Activated T-cell treated with anti-CD3 and anti-CD28 coated beads, Interleukin-2, amount 50 U/mL, for 4 hours (primary cell): ENCODE data around the gene PRR29. TPM values are rescaled to one million over a fixed set of nuclear protein-coding genes. Genes with fewer than 3 reads are reported as not detected.

ENCODE experiments used
- ATAC-seq, 2 donors: fragments of 200-7000 bp; cut with Tn5 transposase; one replicate each; pipeline ENCODE4 v1.10.0; 2021
- DNase-seq: peaks from one replicate; pipeline ENCODE4 v3.0.0-alpha.2; 2020
- H3K27me3 Mint-ChIP-seq: one replicate; pipeline ENCODE4 v1.8.0; 2021; ENCODE audit warnings: low read depth, mixed read lengths
- H3K36me3 Mint-ChIP-seq: one replicate; pipeline ENCODE4 v1.8.0; 2022; ENCODE audit warnings: mixed read lengths; ENCODE audit not compliant: insufficient read depth
- H3K4me1 Mint-ChIP-seq: one replicate; pipeline ENCODE4 v1.8.0; 2021; ENCODE audit warnings: low read depth, mixed read lengths
- H3K4me3 Mint-ChIP-seq: one replicate; pipeline ENCODE4 v1.8.0; 2021; ENCODE audit warnings: mild to moderate bottlenecking, moderate library complexity, mixed read lengths
- H3K9me3 Mint-ChIP-seq: one replicate; pipeline ENCODE4 v1.8.0; 2021; ENCODE audit warnings: mixed read lengths
- total RNA-seq, 3 donors: library from RNA; stranded (reverse); gene quantifications; one replicate each; pipeline ENCODE4 v1.2.1, GENCODE V29; 2021

PRR29 gene
- total RNA-seq, 3 donors from 2014 or later: 0.16 TPM; not detected in 2

GRCh38 chr17:63984651-63985386, 13.3 kb upstream of the PRR29 start:
- Mint-ChIP-seq H3K27me3 (no peaks in the 10 kb centered on the region), H3K4me3 (no peak overlapping the region), H3K9me3 (peaks cover 12% of the 10 kb centered on the region), H3K4me1 (peaks cover 21% of the 10 kb centered on the region), H3K36me3 (no peaks in the 10 kb centered on the region)
- DNase-seq (peak; percentile 49), ATAC-seq (peak; percentile 94)

GRCh38 chr17:63985387-63986140, 12.6 kb upstream of the PRR29 start:
- no peaks in the 10 kb centered on the region for H3K36me3 Mint-ChIP-seq
- no peaks in the 10 kb centered on the region for H3K27me3 Mint-ChIP-seq
- DNase-seq (no peak), ATAC-seq (peak; percentile 16 to 22)
- H3K4me1 Mint-ChIP-seq: peaks cover 28% of the 10 kb centered on the region
- H3K9me3 Mint-ChIP-seq: peaks cover 12% of the 10 kb centered on the region
- no peak overlapping the region for H3K4me3 Mint-ChIP-seq

DNA sequence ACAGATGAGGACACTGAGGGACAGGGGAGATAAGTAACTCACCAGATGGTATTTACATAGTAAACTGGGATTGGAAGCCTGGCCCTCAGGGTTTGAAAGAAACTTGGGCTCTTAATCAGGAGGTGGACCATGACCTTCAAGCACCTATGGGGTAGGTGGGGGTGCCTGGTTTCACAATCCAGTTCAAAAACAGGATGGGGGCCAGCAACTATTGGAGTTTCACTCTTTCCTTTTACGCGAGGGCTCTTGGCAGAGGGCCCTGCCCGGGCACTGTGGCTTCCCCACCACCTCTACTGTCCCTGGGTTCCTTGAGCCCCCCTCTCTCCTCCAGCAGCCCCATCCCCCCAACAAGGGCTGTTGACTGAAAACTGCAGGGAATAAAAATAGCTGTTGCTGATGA, 11.3 kb upstream of the PRR29 start:
- DNase-seq (no peak), ATAC-seq (no peak)
- Mint-ChIP-seq H3K4me3 (no peak overlapping the region), H3K4me1 (peaks cover 37% of the 10 kb centered on the region), H3K36me3 (no peaks in the 10 kb centered on the region), H3K9me3 (peaks cover 10% of the 10 kb centered on the region), H3K27me3 (no peaks in the 10 kb centered on the region)

DNA sequence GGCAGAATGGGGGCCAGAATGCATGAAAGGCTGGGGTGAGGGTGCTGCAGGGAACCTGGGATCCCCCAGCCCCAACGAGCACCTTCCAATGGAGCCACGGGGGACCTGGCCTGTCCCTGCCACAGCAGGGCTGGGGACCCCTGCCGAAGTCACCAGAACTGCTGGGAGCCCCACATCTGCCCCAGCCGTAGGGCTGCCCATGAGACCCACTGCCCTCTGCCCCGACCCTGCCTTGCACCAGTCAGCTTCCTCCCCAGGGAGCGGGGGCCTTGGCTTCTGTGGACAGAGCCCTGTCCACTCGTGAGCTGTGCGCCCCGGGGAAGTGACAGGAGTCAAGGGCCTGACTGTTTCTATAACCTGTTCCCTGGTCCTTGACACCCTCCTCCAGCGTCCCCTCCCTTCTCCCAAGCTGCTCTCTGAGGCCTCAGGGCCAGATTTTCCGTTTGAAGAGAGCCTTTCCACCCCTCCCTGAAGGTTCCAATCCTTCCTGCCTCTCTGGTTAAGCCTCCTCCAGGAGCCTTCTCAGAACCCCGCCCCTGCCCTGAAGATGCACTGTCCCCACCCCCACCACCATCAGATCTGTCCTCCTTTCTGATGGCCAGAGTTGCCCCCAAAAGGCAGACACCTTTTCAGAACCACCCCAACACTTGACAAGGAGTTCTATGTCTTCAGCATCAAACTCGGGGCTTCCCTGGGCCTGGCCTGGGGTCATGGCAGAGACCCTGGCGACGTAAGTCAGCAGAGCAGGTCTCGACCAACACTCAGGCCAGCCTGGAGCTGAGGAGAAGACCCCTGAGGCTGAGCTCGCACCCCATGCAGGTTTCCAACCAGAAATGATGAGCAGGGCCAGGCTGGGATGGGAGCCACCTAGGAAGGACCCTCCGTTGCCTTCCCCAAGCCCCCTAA, 10.7 kb upstream of the PRR29 start:
- no peak for DNase-seq
- Mint-ChIP-seq H3K27me3 (no peaks in the 10 kb centered on the region), H3K9me3 (peaks cover 5% of the 10 kb centered on the region), H3K36me3 (no peaks in the 10 kb centered on the region), H3K4me3 (no peak overlapping the region), H3K4me1 (peaks cover 44% of the 10 kb centered on the region)
- no peak for ATAC-seq

DNA sequence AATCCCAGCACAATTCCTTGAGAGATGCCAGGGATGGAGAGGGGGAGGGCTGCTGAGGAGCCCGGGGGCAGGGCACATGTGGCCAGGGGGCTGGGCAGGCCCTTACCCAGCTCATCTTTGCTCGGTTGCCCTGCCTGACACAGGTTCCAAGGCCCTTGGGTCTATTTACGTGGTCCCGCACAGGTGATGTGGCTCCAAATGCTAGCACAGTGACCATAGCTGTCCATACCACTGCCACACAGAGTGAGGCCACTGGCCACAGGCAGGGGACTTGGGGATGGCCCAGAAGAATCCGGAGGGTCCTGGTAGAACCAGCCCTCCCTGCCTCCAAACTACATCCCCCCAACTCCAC, 10.0 kb upstream of the PRR29 start:
- Mint-ChIP-seq H3K4me1 (peaks cover 47% of the 10 kb centered on the region), H3K9me3 (no peaks in the 10 kb centered on the region), H3K27me3 (no peaks in the 10 kb centered on the region), H3K36me3 (no peaks in the 10 kb centered on the region), H3K4me3 (no peak overlapping the region)
- DNase-seq (no peak), ATAC-seq (no peak)

- no peaks in the 10 kb centered on the region for H3K9me3 Mint-ChIP-seq
- no peak overlapping the region for H3K4me3 Mint-ChIP-seq
- H3K36me3 Mint-ChIP-seq: no peaks in the 10 kb centered on the region
- H3K27me3 Mint-ChIP-seq: no peaks in the 10 kb centered on the region
- peaks cover 54% of the 10 kb centered on the region for H3K4me1 Mint-ChIP-seq
- DNase-seq: no peak
- ATAC-seq: no peak
Observed at GRCh38 chr17:63988741-63989621, 9.2 kb upstream of the PRR29 start.

- H3K4me3 Mint-ChIP-seq: no peak overlapping the region
- ATAC-seq (no peak), DNase-seq (no peak)
- H3K27me3 Mint-ChIP-seq: no peaks in the 10 kb centered on the region
- H3K36me3 Mint-ChIP-seq: no peaks in the 10 kb centered on the region
- no peaks in the 10 kb centered on the region for H3K9me3 Mint-ChIP-seq
- H3K4me1 Mint-ChIP-seq: peaks cover 56% of the 10 kb centered on the region
Observed at GRCh38 chr17:63989622-63990345, 8.4 kb upstream of the PRR29 start.

DNA sequence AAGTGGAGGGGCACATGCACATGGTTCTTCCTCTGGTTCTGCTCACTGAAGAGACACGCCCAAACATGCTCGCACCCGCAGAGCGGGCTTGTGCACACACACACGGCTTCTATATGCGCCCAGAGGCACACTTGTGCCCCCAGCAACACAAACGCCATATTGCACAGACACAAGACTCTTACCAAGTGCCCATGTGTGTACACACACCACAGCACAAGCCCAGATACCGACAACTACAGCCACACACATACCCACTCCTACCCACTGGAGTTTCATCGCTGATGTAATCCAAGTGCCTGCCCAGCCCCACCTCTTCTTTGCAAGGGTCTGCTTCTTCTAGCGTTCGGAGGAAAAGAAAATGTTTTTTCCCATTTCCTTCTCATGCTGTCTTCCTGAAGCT, 6.5 kb upstream of the PRR29 start:
- Mint-ChIP-seq H3K36me3 (no peaks in the 10 kb centered on the region), H3K27me3 (no peaks in the 10 kb centered on the region), H3K9me3 (no peaks in the 10 kb centered on the region), H3K4me3 (no peak overlapping the region), H3K4me1 (peaks cover 46% of the 10 kb centered on the region)
- no peak for DNase-seq
- no peak for ATAC-seq

DNA sequence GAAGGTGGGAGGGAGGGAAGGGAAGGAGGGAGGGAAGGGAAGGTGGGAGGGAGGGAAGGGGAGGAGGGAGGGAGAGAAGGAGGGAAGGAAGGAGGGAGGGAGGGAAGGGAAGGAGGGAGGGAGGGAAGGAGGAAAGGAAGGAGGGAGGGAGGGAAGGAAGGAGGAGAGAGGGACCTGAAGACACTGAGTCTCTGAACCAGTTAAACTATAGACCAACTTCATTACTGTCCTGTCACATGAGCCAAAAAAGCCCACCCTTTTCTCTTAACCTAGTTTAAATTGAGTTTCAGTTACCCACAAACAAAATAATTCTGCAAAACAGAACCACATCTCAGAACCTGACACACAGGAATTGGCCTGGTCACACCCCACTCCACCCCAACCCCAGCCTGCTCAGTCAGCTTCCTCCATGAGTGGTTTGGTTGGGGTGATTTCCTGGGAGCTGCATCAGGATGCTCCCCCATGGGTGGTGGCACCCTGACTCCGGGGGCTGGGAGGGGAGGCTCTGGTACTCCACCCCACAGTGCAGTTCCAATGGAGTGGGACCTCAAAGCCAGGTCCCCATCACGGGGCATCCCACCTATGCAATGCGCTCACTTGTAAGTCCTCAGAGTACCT, 4.7 kb upstream of the PRR29 start:
- Mint-ChIP-seq H3K36me3 (no peaks in the 10 kb centered on the region), H3K4me1 (peaks cover 54% of the 10 kb centered on the region), H3K4me3 (no peak overlapping the region), H3K27me3 (no peaks in the 10 kb centered on the region), H3K9me3 (no peaks in the 10 kb centered on the region)
- ATAC-seq (no peak), DNase-seq (no peak)

DNA sequence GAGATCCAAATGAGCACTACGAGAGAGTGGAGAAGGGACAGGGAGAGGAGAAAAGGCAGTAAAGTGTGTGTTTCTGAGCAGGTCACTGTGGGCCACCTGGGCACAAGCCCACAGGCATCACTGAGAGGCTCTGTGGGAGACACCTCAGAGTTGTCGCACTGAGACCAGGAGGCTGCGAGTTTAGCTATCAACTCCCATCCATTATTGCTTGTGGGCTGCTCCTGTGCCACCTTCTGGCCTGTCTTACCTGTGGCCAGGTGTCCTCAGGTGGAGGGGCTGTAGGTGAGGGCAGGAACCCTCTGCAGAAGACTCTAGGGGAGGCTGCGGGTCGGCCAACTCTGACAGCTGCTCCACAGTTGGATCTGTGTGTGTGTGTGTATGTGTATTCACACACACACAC, 2.5 kb upstream of the PRR29 start:
- no peak for DNase-seq
- no peaks in the 10 kb centered on the region for H3K9me3 Mint-ChIP-seq
- H3K27me3 Mint-ChIP-seq: no peaks in the 10 kb centered on the region
- H3K4me3 Mint-ChIP-seq: no peak overlapping the region
- H3K36me3 Mint-ChIP-seq: no peaks in the 10 kb centered on the region
- no peak for ATAC-seq
- peaks cover 57% of the 10 kb centered on the region for H3K4me1 Mint-ChIP-seq

GRCh38 chr17:63996430-63997182, 1.5 kb upstream of the PRR29 start:
- Mint-ChIP-seq H3K36me3 (no peaks in the 10 kb centered on the region), H3K4me1 (peaks cover 50% of the 10 kb centered on the region), H3K27me3 (no peaks in the 10 kb centered on the region), H3K4me3 (no peak overlapping the region), H3K9me3 (no peaks in the 10 kb centered on the region)
- DNase-seq (no peak), ATAC-seq (no peak)

DNA sequence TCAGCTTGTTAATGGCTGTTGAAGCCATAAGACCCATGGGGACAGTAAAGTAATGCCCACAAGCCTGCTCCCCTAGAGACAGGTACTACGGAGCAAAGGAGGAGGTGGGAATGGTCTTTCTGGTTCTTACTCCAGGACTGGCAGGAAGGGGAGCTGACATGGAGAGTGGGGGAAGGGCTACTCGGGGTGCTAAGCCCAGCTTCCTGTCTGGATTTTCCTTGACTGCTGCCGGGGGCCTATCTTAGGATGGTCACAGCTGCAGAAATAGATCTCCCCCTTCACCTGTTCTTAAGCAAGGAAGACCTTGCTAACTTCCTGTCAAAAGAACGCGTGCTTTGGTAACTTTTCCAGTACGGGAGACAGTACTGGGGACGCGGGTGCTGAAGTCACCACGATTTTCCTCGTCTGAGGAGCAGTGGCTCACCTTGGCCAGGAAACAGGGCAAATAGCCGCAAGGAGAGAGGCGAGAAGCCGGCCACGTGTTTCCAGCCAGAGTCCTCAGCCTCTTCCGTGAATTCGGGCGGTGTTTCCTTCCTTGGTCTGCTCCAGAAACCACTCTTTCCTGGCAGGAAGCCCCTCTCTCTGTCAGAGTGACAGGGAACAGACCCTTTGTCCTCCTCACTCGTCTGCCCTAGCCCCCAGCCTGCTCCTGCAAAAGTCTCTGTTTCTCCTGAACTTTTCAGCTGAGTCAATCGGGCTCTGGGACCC, 656 bp upstream of the PRR29 start:
- peak overlapping the region; percentile 85 for H3K4me3 Mint-ChIP-seq
- no peaks in the 10 kb centered on the region for H3K9me3 Mint-ChIP-seq
- DNase-seq: no peak
- no peaks in the 10 kb centered on the region for H3K36me3 Mint-ChIP-seq
- H3K4me1 Mint-ChIP-seq: peaks cover 42% of the 10 kb centered on the region
- no peak for ATAC-seq
- no peaks in the 10 kb centered on the region for H3K27me3 Mint-ChIP-seq
